GM12878 (cell line): Measurements from ENCODE around the gene IQCK. TPM values are rescaled to one million over a fixed set of nuclear protein-coding genes. Genes with fewer than 3 reads are reported as not detected.
"Not testable (repeated sequence)": the region's sequence is repeated elsewhere in the genome, so short reads cannot be mapped to it uniquely, and the experiment has no call there.

Experiments
- ATAC-seq: fragments of 200-7000 bp; cut with Tn5 transposase; 3 replicates; pipeline ENCODE4 v1.9.1; 2020; ENCODE audit warnings: mild to moderate bottlenecking, moderate library complexity
- BruUV-seq: library from RNA; stranded (reverse); fragments of 400-500 nt; replicated peaks from 2 replicates; lab custom pipeline; 2021; lab: Mats Ljungman, UMichigan
- CTCF ChIA-PET: fragments of 300-600 bp; sonication (Branson Sonifier 250); formaldehyde crosslinking; extraction: SDS; loops from one replicate; lab custom pipeline; 2021; ENCODE audit warnings: inconsistent platforms; lab: Yijun Ruan, JAX
- POLR2A ChIA-PET: fragments of 350-600 bp; formaldehyde crosslinking; extraction: SDS; loops from one replicate; lab custom pipeline; 2021; ENCODE audit warnings: inconsistent platforms; lab: Charles Lee
- RAD21 ChIA-PET: fragments of 300-600 bp; sonication (Branson Sonifier 250); formaldehyde crosslinking; loops from one replicate; lab custom pipeline; 2023; ENCODE audit warnings: antibody characterized with exemption; ENCODE audit not compliant: unreplicated experiment; lab: Charles Lee
- SMC1A ChIA-PET: fragments of 300-600 bp; sonication (Branson Sonifier 250); formaldehyde crosslinking; loops from one replicate; lab custom pipeline; 2023; ENCODE audit not compliant: unreplicated experiment, uncharacterized antibody; lab: Charles Lee
- DNase-seq: peaks from one replicate; pipeline ENCODE4 v3.0.0-alpha.2; 2011; ENCODE audit warnings: low read depth, low spot score
- FAIRE-seq: peaks from 3 replicates; lab custom pipeline; 2011; peaks lifted over from hg19 to GRCh38; lab: Jason Lieb, UNC
- H2AFZ ChIP-seq: 2 replicates; pipeline ENCODE4 v1.6.0; 2011; ENCODE audit warnings: low read depth, low read length, control low read depth; ENCODE audit not compliant: control insufficient read depth
- H3K27ac ChIP-seq: 2 replicates; pipeline ENCODE4 v1.5.1; 2011; ENCODE audit warnings: control low read depth; ENCODE audit not compliant: control insufficient read depth, insufficient read depth
- H3K27me3 ChIP-seq, 2 experiments: replicated peaks in 1 of 2; 2 replicates each; pipeline versions ENCODE4 v1.6.0 to v1.6.1; 2011; ENCODE audit warnings: low read length in 1 of 2; ENCODE audit not compliant: control insufficient read depth in 2 of 2, insufficient read depth in 2 of 2
- H3K36me3 ChIP-seq, 2 experiments: 2 replicates each; pipeline ENCODE4 v1.5.1; 2011; ENCODE audit warnings: low read length in 1 of 2; ENCODE audit not compliant: control insufficient read depth in 2 of 2, insufficient read depth in 2 of 2
- H3K4me1 ChIP-seq: 2 replicates; pipeline ENCODE4 v1.6.1; 2011; ENCODE audit warnings: mild to moderate bottlenecking, low read length, moderate library complexity, mixed read lengths; ENCODE audit not compliant: control insufficient read depth, insufficient read depth
- H3K4me2 ChIP-seq: 2 replicates; pipeline ENCODE4 v1.6.0; 2011; ENCODE audit warnings: control low read depth; ENCODE audit not compliant: control insufficient read depth, insufficient read depth
- H3K4me3 ChIP-seq: fragments of 200-600 bp; sonication (generic); 2 replicates; pipeline ENCODE4 v1.5.1; 2016
- H3K79me2 ChIP-seq: 2 replicates; pipeline ENCODE4 v1.6.0; 2011; ENCODE audit warnings: low read length; ENCODE audit not compliant: control insufficient read depth, insufficient read depth
- H3K9ac ChIP-seq: 2 replicates; pipeline ENCODE4 v1.8.0; 2011; ENCODE audit warnings: low read length, control low read depth, mixed read lengths; ENCODE audit not compliant: control insufficient read depth, insufficient read depth
- H3K9me3 ChIP-seq: replicated peaks from 3 replicates; pipeline ENCODE4 v1.5.1; 2011; ENCODE audit warnings: mild to moderate bottlenecking, low read length; ENCODE audit not compliant: control insufficient read depth, insufficient read depth
- H4K20me1 ChIP-seq: 2 replicates; pipeline ENCODE4 v1.6.0; 2011; ENCODE audit not compliant: control insufficient read depth, insufficient read depth
- IKZF2 ChIP-seq, 2 experiments: fragments of 450-650 bp; IDR thresholded peaks; 2 replicates each; pipeline ENCODE4 v1.6.1; 2017; ENCODE audit warnings: mild to moderate bottlenecking in 2 of 2, moderate library complexity in 2 of 2
- PAX5 ChIP-seq: IDR thresholded peaks from 2 replicates; pipeline ENCODE4 v1.6.1; 2011; ENCODE audit warnings: low read depth, low read length, borderline replicate concordance
- WGBS: methylation state at CpG from one replicate; pipeline ENCODE4 v1.1.6; 2016; ENCODE audit warnings: low lambda C conversion rate; ENCODE audit not compliant: insufficient replicate concordance, insufficient coverage; ENCODE audit errors: missing lambda C conversion rate; 5-methylcytosine and 5-hydroxymethylcytosine counted together
- in situ Hi-C: fragments of 300-500 bp; cut with MboI; formaldehyde crosslinking; loops from 9 replicates; pipeline ENCODE4 v1.14.3; 2018; ENCODE audit warnings: mixed read lengths
- intact Hi-C: fragments of 100-400 bp; cut with micrococcal nuclease; formaldehyde crosslinking; loops from one replicate; pipeline ENCODE4 v1.14.2; 2022; ENCODE audit not compliant: unreplicated experiment
- polyA plus RNA-seq, 11 experiments: library from polyadenylated mRNA; depleted of rRNA in 4 of 11; unstranded in 6 of 11; stranded (reverse) in 5 of 11; fragments of >200 nt; fragmentation: Nextera tagmentation in 4 of 11; fragmentation: Illumina TruSeq in 1 of 11; extraction: Ambion mirVana in 4 of 11; extraction: Trizol in 1 of 11; gene quantifications; 1 replicate in 1 of 11; 2 replicates in 10 of 11; pipeline versions ENCODE4 v1.2.1 to v1.2.3, GENCODE V29; 2011 to 2016; ENCODE audit warnings: inconsistent platforms in 2 of 11, missing spikeins in 2 of 11, low read depth in 1 of 11
- total RNA-seq, 4 experiments: library from RNA; depleted of rRNA in 3 of 4; stranded (reverse); fragments of >200 nt in 3 of 4; fragmentation: Illumina TruSeq in 1 of 4; extraction: Trizol in 1 of 4; gene quantifications; 2 replicates each; pipeline versions ENCODE4 v1.2.1 to v1.2.3, GENCODE V29; 2013 to 2021

Gene IQCK
- total and polyA plus RNA-seq, 10 of the 15 experiments (the other 5 are each of a cell fraction or from before 2014, with no cell fraction given): 1.0 to 4.2 (median 2.4) TPM

DNA sequence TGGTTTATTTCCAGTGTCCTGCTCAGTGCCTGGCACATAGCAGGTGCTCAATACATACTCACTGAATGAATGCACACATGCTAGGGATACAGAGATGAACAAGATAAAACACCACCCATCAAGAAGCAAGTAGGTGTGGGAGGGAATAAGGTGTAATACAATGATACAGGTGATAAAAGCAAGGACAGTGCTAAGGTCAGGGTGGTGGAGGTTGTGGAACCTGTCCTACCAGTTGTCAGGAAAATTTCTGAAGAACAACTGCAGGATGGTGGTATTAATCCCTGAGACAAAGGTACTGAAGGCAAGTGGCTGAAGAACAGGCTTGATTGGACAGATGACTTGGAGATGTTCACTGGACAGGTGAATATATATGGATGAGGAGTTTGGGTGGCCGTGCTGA, 1.9 kb upstream of the IQCK start:
- POLR2A ChIA-PET: no interaction called here
- SMC1A ChIA-PET: no interaction called here
- peak overlapping the region; percentile 39 for H3K4me2 ChIP-seq
- intact Hi-C loops: loop anchor here (2.0 kb wide), 1 partner anchor 171 kb away; no protein-coding TSS in a partner anchor
- TF ChIP-seq PAX5: no peak
- TF ChIP-seq, all 136 proteins: peak for 0
- Histone ChIP-seq H3K27ac (no peak overlapping the region), H3K79me2 (peaks cover 26% of the 10 kb centered on the region), H3K9me3 (no peaks in the 10 kb centered on the region), H3K36me3 (peaks cover 2 to 4% of the 10 kb centered on the region in 2 experiments; a peak in 3 of 4 replicates), H3K4me3 (peak overlapping the region; percentile 97; the same call in 1 of the 2 replicates), H4K20me1 (no peaks in the 10 kb centered on the region), H3K4me1 (peaks cover 4% of the 10 kb centered on the region; the same call in 1 of the 2 replicates), H3K9ac (no peak overlapping the region; the same call in 1 of the 2 replicates), H3K27me3 (no peaks in the 10 kb centered on the region), H2AFZ (no peak overlapping the region)
- ATAC-seq: no peak
- WGBS: 100% methylated on average over 1 of the region's 1 CpG
- no peak for DNase-seq
- in situ Hi-C loops: no loop called here
- no TSS peak for BruUV-seq
- RAD21 ChIA-PET: interaction anchor here (1.2 kb wide), 1 partner anchor 160 kb away, joined by 6 read pairs; no protein-coding TSS in a partner anchor
- CTCF ChIA-PET: no interaction called here
- no peak for FAIRE-seq

DNA sequence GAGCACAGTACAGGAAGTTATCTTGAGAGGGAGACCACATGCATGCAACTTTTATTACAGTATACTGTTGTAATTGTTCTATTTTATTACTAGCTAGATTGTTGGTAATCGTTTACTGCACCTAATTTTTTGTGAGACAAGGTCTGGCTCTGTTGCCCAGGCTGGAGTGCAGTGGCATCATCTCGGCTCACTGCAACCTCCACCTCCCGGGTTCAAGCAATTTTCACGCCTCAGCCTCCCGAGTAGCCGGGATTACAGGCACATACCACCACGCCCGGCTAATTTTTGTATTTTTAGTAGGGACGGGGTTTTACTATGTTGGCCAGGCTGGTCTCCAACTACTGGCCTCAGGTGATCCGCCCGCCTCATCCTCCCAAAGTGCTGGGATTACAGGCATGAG, 1.3 kb upstream of the IQCK start:
- H3K27ac ChIP-seq, BruUV-seq, H2AFZ ChIP-seq, DNase-seq, H3K36me3 ChIP-seq, ATAC-seq, in situ Hi-C loops, FAIRE-seq, POLR2A ChIA-PET, RAD21 ChIA-PET, H3K4me1 ChIP-seq, H4K20me1 ChIP-seq, H3K27me3 ChIP-seq, SMC1A ChIA-PET, H3K9me3 ChIP-seq: not testable (repeated sequence)
- intact Hi-C loops: loop anchor here (2.0 kb wide), 1 partner anchor 170 kb away; no protein-coding TSS in a partner anchor
- Histone ChIP-seq H3K9ac (peak overlapping the region; percentile 98; the same call in 1 of the 2 replicates), H3K4me3 (peak overlapping the region; percentile 97), H3K4me2 (peak overlapping the region; percentile 39), H3K79me2 (peaks cover 26% of the 10 kb centered on the region)
- TF ChIP-seq IKZF2 (IDR thresholded peaks at IDR 0.05): 0 out of 4 replicates have a peak, but pooled peaks of 1 of the 2 experiments have one; percentile 6
- WGBS: 69% methylated on average over 11 of the region's 11 CpGs
- CTCF ChIA-PET: interaction anchor here (1.2 kb wide), 1 partner anchor 170 kb away, joined by 3 read pairs; no protein-coding TSS in a partner anchor
